K562 (cell line): Measurements from ENCODE around the gene SLC15A1. TPM values are rescaled to one million over a fixed set of nuclear protein-coding genes. Genes with fewer than 3 reads are reported as not detected.

Experiments used
- FOXK1 ChIP-seq: sonication (generic); formaldehyde crosslinking; IDR thresholded peaks from 2 replicates; pipeline ENCODE4 v1.8.0; 2022; ENCODE audit warnings: missing genetic modification reagents, mild to moderate bottlenecking, borderline replicate concordance
- HLTF ChIP-seq: fragments of 450-650 bp; IDR thresholded peaks from 2 replicates; pipeline ENCODE4 v1.6.1; 2016
- NELFE ChIP-seq: IDR thresholded peaks from 2 replicates; pipeline ENCODE4 v1.6.1; 2011; ENCODE audit warnings: mild to moderate bottlenecking; ENCODE audit not compliant: insufficient read depth, insufficient read length
- POLR2G ChIP-seq: fragments of 200-400 bp; formaldehyde crosslinking; IDR thresholded peaks from 2 replicates; pipeline ENCODE4 v1.6.1; 2017; ENCODE audit warnings: low read depth, mild to moderate bottlenecking, antibody characterized with exemption, low read length, moderate library complexity
- POLR3A ChIP-seq: IDR thresholded peaks from 2 replicates; pipeline ENCODE4 v1.6.1; 2011; ENCODE audit warnings: borderline replicate concordance, mild to moderate bottlenecking, moderate library complexity; ENCODE audit not compliant: insufficient read length, insufficient read depth; ENCODE audit errors: extremely low read depth
- RBM15 ChIP-seq: fragments of 200-400 bp; formaldehyde crosslinking; IDR thresholded peaks from 2 replicates; pipeline ENCODE4 v1.6.1; 2018; ENCODE audit warnings: mild to moderate bottlenecking, low read length, moderate library complexity; ENCODE audit not compliant: insufficient read depth
- TAF7 ChIP-seq: fragments of 450-650 bp; IDR thresholded peaks from 2 replicates; pipeline ENCODE4 v1.6.1; 2016; ENCODE audit warnings: missing genetic modification characterization, missing compliant biosample characterization
- USF2 ChIP-seq: sonication (generic); formaldehyde crosslinking; IDR thresholded peaks from 2 replicates; pipeline ENCODE4 v1.5.0; 2020; ENCODE audit warnings: missing genetic modification reagents
- ZBTB1 ChIP-seq: sonication (generic); formaldehyde crosslinking; IDR thresholded peaks from 2 replicates; pipeline ENCODE4 v1.8.1; 2023; ENCODE audit warnings: missing genetic modification reagents, low read depth, mild to moderate bottlenecking, borderline replicate concordance
- polyA plus RNA-seq, 8 experiments: library from polyadenylated mRNA; depleted of rRNA in 4 of 8; stranded (reverse) in 5 of 8; unstranded in 3 of 8; fragments of >200 nt; fragmentation: Nextera tagmentation in 2 of 8; fragmentation: Illumina TruSeq in 1 of 8; extraction: Ambion mirVana in 2 of 8; extraction: Trizol in 1 of 8; gene quantifications; 2 replicates each; pipeline versions ENCODE4 v1.2.1 to v1.2.3, GENCODE V29; 2011 to 2014; ENCODE audit warnings: inconsistent platforms in 1 of 8, missing spikeins in 1 of 8
- total RNA-seq, 7 experiments: library from RNA; depleted of rRNA in 6 of 7; stranded (reverse); fragments of >200 nt in 6 of 7; fragmentation: Illumina TruSeq in 2 of 7; extraction: Trizol in 2 of 7; gene quantifications; 2 replicates each; pipeline versions ENCODE4 v1.2.1 to v1.2.3, GENCODE V29; 2011 to 2021; ENCODE audit warnings: low replicate concordance in 1 of 7
- TF ChIP-seq, protein P1 (sequence below), 3 experiments: fragments of 200-800 bp in 1 of 3; sonication (Bioruptor generic) in 1 of 3; sonication (generic) in 1 of 3; formaldehyde crosslinking in 1 of 3; IDR thresholded peaks; 2 replicates each; pipeline versions ENCODE4 v1.6.1 to v1.8.0; 2016 to 2022; ENCODE audit warnings: mild to moderate bottlenecking in 2 of 3, missing compliant biosample characterization in 2 of 3, missing genetic modification characterization in 2 of 3, missing genetic modification reagents in 1 of 3
- TF ChIP-seq, protein P2 (sequence below): sonication (generic); formaldehyde crosslinking; IDR thresholded peaks from 2 replicates; pipeline ENCODE4 v1.4.0; 2020; ENCODE audit warnings: mild to moderate bottlenecking, missing genetic modification reagents

The SLC15A1 gene
- total and polyA plus RNA-seq, 9 of the 15 experiments (the other 6 are each of a cell fraction or from before 2014, with no cell fraction given): not detected

GRCh38 chr13:98755729-98756128, 3.3 kb upstream of the SLC15A1 start (continued):
- TF ChIP-seq FOXK1 (CRISPR knock-in tag): no peak
- TF ChIP-seq ZBTB1 (CRISPR knock-in tag): no peak
- TF ChIP-seq NELFE: no peak
- TF ChIP-seq, protein P1, sequence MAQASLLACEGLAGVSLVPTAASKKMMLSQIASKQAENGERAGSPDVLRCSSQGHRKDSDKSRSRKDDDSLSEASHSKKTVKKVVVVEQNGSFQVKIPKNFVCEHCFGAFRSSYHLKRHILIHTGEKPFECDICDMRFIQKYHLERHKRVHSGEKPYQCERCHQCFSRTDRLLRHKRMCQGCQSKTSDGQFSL (CRISPR knock-in tag; IDR thresholded peaks at IDR 0.05): no peak
- TF ChIP-seq, protein P1 (tag; IDR thresholded peaks at IDR 0.05): no peak
- no peak for TF ChIP-seq RBM15
- TF ChIP-seq, protein P2, sequence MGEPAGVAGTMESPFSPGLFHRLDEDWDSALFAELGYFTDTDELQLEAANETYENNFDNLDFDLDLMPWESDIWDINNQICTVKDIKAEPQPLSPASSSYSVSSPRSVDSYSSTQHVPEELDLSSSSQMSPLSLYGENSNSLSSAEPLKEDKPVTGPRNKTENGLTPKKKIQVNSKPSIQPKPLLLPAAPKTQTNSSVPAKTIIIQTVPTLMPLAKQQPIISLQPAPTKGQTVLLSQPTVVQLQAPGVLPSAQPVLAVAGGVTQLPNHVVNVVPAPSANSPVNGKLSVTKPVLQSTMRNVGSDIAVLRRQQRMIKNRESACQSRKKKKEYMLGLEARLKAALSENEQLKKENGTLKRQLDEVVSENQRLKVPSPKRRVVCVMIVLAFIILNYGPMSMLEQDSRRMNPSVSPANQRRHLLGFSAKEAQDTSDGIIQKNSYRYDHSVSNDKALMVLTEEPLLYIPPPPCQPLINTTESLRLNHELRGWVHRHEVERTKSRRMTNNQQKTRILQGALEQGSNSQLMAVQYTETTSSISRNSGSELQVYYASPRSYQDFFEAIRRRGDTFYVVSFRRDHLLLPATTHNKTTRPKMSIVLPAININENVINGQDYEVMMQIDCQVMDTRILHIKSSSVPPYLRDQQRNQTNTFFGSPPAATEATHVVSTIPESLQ (CRISPR knock-in tag): no peak
- no peak for TF ChIP-seq TAF7 (tag)
- no peak for TF ChIP-seq POLR2G
- no peak for TF ChIP-seq USF2
- no peak for TF ChIP-seq HLTF
- TF ChIP-seq POLR3A: no peak
